Esophagus (tissue), 2 donors: ENCODE results near the gene FEV. TPM values are rescaled to one million over a fixed set of nuclear protein-coding genes. Genes with fewer than 3 reads are reported as not detected.

Experiments used
- H3K27ac ChIP-seq, 2 donors: one replicate each; pipeline ENCODE4 v1.5.1; 2013; ENCODE audit warnings: low read depth in 2 of 2, mild to moderate bottlenecking in 2 of 2, inconsistent platforms in 1 of 2, low read length in 1 of 2, moderate library complexity in 1 of 2
- H3K27me3 ChIP-seq, 2 donors: one replicate each; pipeline ENCODE4 v1.6.1; 2013; ENCODE audit warnings: low read length in 2 of 2, control low read depth in 1 of 2, mild to moderate bottlenecking in 1 of 2; ENCODE audit not compliant: insufficient read depth in 2 of 2, control insufficient read depth in 1 of 2
- H3K36me3 ChIP-seq, 2 donors: one replicate each; pipeline ENCODE4 v1.6.1; 2013; ENCODE audit warnings: low read length in 1 of 2; ENCODE audit not compliant: control insufficient read depth in 2 of 2, insufficient read depth in 2 of 2
- H3K4me1 ChIP-seq, 2 donors: one replicate each; pipeline ENCODE4 v1.6.1; 2013; ENCODE audit warnings: low read length in 1 of 2; ENCODE audit not compliant: control insufficient read depth in 2 of 2, insufficient read depth in 2 of 2
- H3K4me3 ChIP-seq, 2 donors: one replicate each; pipeline ENCODE4 v1.5.1; 2013; ENCODE audit warnings: low read length in 2 of 2, mild to moderate bottlenecking in 2 of 2, low read depth in 1 of 2, moderate library complexity in 1 of 2
- H3K9me3 ChIP-seq, 2 donors: one replicate each; pipeline ENCODE4 v1.6.1; 2013; ENCODE audit warnings: mild to moderate bottlenecking in 2 of 2, low read depth in 1 of 2, low read length in 1 of 2, moderate library complexity in 1 of 2; ENCODE audit not compliant: control insufficient read depth in 2 of 2, insufficient read depth in 1 of 2
- WGBS, 2 donors: extraction: QIAGEN DNeasy Blood & Tissue Kit; methylation state at CpG; one replicate each; pipeline ENCODE4 v1.1.7; 2013; 5-methylcytosine and 5-hydroxymethylcytosine counted together
- polyA plus RNA-seq, 2 donors: library from polyadenylated mRNA; stranded (reverse); fragments of 200-250 nt; gene quantifications; one replicate each; pipeline ENCODE4 v1.2.3, GENCODE V29; 2013
- donor health status: healthy with polysubstance abuse.
- donor health status: Bipolar disorder and iron deficiency.

FEV gene
- polyA plus RNA-seq, 2 donors: not detected

DNA sequence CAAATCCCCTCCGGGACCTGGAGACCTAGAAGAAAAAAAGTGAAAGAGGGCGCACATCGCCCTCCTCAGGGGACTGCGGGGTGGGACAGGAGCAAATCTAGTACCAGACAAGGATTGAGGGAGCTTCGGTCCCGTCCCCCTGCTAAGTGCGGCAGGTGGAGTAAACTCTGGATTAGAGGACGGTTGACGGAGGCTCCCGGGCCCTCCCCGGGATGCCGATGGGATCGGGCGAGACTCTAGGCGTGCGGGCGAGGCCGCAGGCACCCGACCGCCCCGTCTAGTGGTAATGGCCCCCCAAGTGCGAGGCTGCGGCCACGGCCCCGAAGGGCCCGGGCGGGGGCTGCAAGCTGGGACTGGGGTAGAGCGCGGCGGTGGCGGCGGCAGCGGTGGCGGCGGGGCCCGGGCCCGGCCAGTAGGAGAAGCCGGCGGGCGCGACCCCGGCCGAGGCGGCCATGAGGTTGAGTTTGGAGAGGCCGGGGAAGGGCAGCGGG is 3.5 kb downstream of the FEV start:
- 2 to 3% methylated on average over 32 to 46 of the region's 46 CpGs for WGBS, 2 donors
- peak overlapping the region in 1 of 2 donors; percentile 31 for H3K4me3 ChIP-seq
- no peaks in the 10 kb centered on the region for H3K36me3 ChIP-seq
- H3K27ac ChIP-seq: no peak overlapping the region
- peaks cover 13 to 14% of the 10 kb centered on the region in 2 donors for H3K4me1 ChIP-seq
- peaks cover 0 to 2% of the 10 kb centered on the region in 2 donors for H3K9me3 ChIP-seq
- H3K27me3 ChIP-seq: peaks cover 6 to 41% of the 10 kb centered on the region in 2 donors

- H3K9me3 ChIP-seq: peaks cover 0 to 2% of the 10 kb centered on the region in 2 donors
- H3K4me3 ChIP-seq: no peak overlapping the region
- 6 to 7% methylated on average over 18 to 26 of the region's 26 CpGs for WGBS, 2 donors
- H3K36me3 ChIP-seq: no peaks in the 10 kb centered on the region
- no peak overlapping the region for H3K27ac ChIP-seq
- peaks cover 13 to 14% of the 10 kb centered on the region in 2 donors for H3K4me1 ChIP-seq
- peaks cover 3 to 36% of the 10 kb centered on the region in 2 donors for H3K27me3 ChIP-seq
These were observed 4.1 kb downstream of the FEV start for GRCh38 chr2:218980735-218981389.

- Histone ChIP-seq H3K4me3 (no peak overlapping the region), H3K9me3 (peaks cover 0 to 2% of the 10 kb centered on the region in 2 donors), H3K27me3 (peaks cover 0 to 29% of the 10 kb centered on the region in 2 donors), H3K36me3 (no peaks in the 10 kb centered on the region), H3K4me1 (peaks cover 13 to 14% of the 10 kb centered on the region in 2 donors), H3K27ac (no peak overlapping the region)
- WGBS, 2 donors: 3 to 4% methylated on average over 39 of the region's 39 CpGs
These were observed 4.9 kb downstream of the FEV start for GRCh38 chr2:218979846-218980734.

GRCh38 chr2:218975060-218975777 is 9.8 kb downstream of the FEV start:
- no peaks in the 10 kb centered on the region for H3K36me3 ChIP-seq
- H3K4me1 ChIP-seq: no peaks in the 10 kb centered on the region
- WGBS, 2 donors: 59 to 70% methylated on average over 4 of the region's 4 CpGs
- no peaks in the 10 kb centered on the region for H3K27me3 ChIP-seq
- no peaks in the 10 kb centered on the region for H3K9me3 ChIP-seq
- no peak overlapping the region for H3K27ac ChIP-seq
- H3K4me3 ChIP-seq: no peak overlapping the region

DNA sequence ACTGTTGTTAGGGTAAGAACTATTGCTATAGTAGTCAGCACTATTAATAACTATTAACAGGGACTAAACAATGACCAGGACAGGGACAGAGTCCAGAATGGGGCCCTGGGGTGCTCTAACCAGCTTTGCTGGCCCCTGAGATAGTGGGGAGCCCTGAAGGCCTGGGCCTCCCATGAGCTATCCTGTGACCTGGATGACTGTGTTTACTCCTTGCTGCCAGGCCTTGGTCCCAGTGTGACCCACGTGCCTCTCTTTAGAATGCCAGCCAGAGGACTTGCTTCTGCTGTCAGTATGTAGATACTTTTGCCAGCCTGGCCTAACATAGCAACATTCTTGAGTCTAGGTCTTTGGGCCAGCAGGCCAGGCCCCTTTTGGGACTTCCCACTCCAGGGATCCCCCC is 14.1 kb downstream of the FEV start:
- H3K4me3 ChIP-seq: no peak overlapping the region
- H3K36me3 ChIP-seq: no peaks in the 10 kb centered on the region
- 19 to 20% methylated on average over 1 of the region's 1 CpG for WGBS, 2 donors
- H3K27me3 ChIP-seq: peaks cover 0 to 4% of the 10 kb centered on the region in 2 donors
- no peaks in the 10 kb centered on the region for H3K4me1 ChIP-seq
- no peaks in the 10 kb centered on the region for H3K9me3 ChIP-seq
- no peak overlapping the region for H3K27ac ChIP-seq

DNA sequence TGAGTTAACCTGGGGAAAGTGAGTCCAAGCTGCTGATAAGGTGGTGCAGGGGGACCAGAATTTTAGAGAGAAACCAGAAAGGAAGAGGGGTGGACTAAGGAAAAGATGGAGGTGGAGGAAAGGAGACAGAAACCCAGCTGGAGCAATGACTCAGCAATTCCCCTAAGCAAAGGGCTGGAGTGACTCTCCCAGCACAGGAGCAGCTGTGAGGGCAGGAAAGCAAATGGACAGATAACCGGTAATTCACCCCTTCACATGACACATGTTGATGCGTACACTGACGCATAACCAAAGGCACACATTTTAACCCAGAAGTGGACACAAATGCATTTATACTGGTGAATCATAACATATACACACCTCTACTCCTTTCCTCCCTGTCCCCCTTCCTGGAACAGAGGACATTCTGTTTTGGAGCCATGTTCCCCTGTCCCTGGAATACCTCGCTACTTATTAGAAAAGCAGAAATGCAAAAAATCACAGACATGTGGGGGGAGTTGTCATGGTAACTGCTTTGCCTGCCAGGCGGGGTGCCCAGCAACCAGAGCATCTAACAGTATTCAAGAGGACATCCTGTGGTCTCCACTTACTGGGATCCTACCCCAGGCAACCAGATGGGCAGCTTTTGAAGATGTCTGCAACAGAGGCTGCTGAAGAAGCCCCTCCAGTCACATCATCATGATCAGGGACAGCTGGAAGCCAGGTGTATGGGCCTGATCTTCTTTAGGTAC is 20.8 kb downstream of the FEV start:
- 32 to 41% methylated on average over 5 of the region's 5 CpGs for WGBS, 2 donors
- peaks cover 10 to 33% of the 10 kb centered on the region in 2 donors for H3K27me3 ChIP-seq
- H3K4me3 ChIP-seq: no peak overlapping the region
- no peaks in the 10 kb centered on the region for H3K36me3 ChIP-seq
- H3K4me1 ChIP-seq: peaks cover 5 to 21% of the 10 kb centered on the region in 2 donors
- H3K9me3 ChIP-seq: peaks cover 0 to 5% of the 10 kb centered on the region in 2 donors
- H3K27ac ChIP-seq: no peak overlapping the region

DNA sequence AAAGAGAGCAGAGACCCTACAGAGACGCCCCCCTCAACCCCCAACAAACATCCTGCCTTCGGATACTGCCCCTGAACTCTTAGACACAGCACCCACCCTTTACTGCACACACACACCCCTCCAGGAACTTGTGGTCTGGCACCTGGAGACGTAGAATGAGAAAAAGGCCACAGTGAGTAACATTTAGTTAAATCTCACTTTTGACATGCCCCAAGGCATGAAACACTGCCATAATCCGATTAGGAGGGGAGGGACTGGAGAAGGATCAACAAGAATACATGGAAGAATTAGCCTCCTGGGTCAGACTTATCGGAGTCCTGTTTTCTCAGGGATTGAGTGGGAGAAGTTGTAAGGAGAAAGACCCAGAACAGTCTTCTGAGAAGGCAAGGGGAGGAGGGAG is 21.4 kb downstream of the FEV start:
- Histone ChIP-seq H3K4me1 (peaks cover 6 to 21% of the 10 kb centered on the region in 2 donors), H3K27me3 (peaks cover 10 to 34% of the 10 kb centered on the region in 2 donors), H3K27ac (no peak overlapping the region), H3K36me3 (no peaks in the 10 kb centered on the region), H3K9me3 (peaks cover 0 to 5% of the 10 kb centered on the region in 2 donors), H3K4me3 (no peak overlapping the region)
- 8 to 13% methylated on average over 5 of the region's 5 CpGs for WGBS, 2 donors

- peaks cover 10 to 34% of the 10 kb centered on the region in 2 donors for H3K27me3 ChIP-seq
- no peaks in the 10 kb centered on the region for H3K36me3 ChIP-seq
- 3 to 5% methylated on average over 42 of the region's 42 CpGs for WGBS, 2 donors
- H3K4me3 ChIP-seq: no peak overlapping the region
- H3K27ac ChIP-seq: no peak overlapping the region
- peaks cover 0 to 5% of the 10 kb centered on the region in 2 donors for H3K9me3 ChIP-seq
- H3K4me1 ChIP-seq: peaks cover 6 to 21% of the 10 kb centered on the region in 2 donors
These were observed 22.0 kb downstream of the FEV start for GRCh38 chr2:218962859-218963492.
